Iris pigment epithelial cell (primary cell): ENCODE results near the gene RPS6KB2.
"Not testable (repeated sequence)": the region's sequence is repeated elsewhere in the genome, so short reads cannot be mapped to it uniquely, and the experiment has no call there.

ENCODE experiments used
- DNase-seq: peaks from one replicate; pipeline ENCODE4 v3.0.0-alpha.2; 2011; ENCODE audit warnings: low read depth

The RPS6KB2 gene

DNA sequence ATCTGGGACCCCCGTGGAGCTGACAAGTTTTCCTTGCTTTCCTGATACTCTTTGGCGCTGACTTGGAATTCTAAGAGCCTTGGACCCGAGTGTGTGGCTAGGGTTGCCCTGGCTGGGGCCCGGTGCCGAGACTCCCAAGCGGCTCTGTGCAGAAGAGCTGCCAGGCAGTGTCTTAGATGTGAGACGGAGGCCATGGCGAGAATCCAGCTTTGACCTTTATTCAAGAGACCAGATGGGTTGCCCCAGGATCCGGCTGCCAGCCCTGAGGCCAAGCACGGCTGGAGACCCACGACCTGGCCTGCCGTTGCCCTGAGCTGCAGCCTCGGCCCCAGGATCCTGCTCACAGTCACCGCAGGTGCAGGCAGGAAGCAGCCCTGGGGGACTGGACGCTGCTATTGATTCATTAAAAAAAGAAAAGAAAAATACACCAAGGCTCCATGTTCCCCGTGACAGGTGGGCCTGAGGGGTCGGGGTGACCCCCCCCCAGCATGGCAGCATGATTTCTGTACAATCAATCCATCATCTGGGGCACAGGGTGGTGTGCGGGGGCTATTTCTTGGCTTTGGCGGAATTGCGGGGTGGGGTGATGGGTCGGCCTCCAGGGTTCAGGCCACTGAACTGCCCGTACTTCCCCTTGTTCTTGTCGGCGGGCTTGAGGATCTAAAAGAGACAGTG lies 30.2 kb upstream of the RPS6KB2 start:
- no peak for DNase-seq

DNA sequence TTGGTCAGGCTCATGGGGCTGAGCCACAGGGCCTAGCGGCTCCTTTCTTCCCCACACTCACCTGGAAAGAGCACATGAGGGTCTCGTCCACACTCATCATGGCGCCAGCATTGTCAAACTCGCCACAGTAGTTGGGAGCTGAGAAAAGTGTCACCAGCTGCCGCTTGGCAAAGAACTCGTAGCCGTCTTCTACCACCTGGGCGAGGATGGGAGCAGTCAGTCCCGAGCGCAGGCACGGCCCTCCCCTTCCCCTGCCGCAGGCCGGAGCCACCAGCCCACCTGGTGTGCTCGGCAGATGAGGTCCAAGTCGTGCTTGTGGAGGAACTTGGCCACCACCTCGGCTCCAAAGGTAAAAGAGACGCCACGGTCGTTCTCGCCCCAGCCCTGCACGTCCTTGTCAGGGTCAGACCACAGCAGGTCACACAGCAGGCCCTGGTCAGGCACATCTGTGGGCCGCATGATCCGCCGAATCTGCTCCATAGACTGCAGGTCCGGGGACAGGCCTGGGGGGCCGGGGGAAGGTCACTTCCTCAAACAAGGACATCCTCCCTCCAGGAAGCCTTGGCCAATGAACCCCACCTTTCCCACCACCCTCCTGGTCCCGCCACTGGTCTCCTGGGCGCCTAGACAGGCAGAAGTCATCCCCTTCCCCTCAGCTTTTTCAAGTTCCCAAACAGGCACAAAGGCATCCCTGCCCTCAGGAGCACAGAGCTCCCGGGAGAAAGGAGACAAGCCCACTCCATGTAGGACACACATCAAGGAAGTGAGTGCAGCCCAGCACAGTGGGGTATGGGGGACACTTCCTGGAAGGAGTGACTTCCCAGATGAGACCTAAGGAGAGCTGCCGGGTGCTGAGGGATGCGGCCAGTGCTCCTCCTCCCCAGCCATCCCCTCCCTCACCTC lies 29.4 kb upstream of the RPS6KB2 start:
- DNase-seq: no peak

- no peak for DNase-seq
Observed at GRCh38 chr11:67400251-67400941, 27.9 kb upstream of the RPS6KB2 start.

GRCh38 chr11:67400942-67401494 lies 27.3 kb upstream of the RPS6KB2 start:
- DNase-seq: peak; percentile 31

DNA sequence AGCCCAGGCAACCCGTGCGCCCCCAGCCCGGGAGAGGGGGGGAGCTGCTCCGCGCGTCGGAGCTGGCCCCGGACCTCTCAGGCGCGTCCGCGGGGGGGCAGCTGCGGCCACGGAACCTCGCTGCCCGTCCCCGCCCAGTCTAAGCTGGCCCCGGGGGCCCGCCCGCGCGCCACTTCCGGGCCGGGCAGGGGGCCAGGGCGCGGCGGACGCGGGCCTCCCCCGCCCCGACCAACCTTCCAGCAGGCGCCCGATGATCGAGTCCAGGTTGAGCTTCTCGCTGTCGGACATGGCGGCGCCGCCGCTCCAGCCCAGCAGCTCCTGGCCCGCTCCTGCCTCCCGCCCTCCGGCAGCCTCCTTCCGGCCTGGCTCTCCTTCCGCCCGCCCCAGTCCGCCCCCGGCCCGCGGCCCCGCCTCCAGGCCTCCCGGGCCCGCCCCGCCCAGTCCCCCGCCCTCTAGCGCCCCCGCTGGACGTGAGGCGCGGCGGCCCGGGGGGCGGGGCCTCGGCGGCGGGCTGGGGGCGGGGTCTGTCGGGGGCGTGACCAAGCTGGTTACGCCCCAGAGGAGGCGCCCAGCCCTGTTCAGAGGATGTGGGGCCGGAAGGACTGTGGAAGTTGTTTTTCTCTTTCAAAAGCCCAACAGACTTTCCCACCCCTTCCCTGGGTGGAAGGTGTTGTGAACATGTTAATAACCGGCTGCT lies 26.7 kb upstream of the RPS6KB2 start, which contains the start of gene PPP1CA:
PPP1CA (minus strand) TSS at position 364 of the 697 bp plus-strand sequence; CDS start at position 288, 76 bp downstream.
- DNase-seq: peak; percentile 85

DNA sequence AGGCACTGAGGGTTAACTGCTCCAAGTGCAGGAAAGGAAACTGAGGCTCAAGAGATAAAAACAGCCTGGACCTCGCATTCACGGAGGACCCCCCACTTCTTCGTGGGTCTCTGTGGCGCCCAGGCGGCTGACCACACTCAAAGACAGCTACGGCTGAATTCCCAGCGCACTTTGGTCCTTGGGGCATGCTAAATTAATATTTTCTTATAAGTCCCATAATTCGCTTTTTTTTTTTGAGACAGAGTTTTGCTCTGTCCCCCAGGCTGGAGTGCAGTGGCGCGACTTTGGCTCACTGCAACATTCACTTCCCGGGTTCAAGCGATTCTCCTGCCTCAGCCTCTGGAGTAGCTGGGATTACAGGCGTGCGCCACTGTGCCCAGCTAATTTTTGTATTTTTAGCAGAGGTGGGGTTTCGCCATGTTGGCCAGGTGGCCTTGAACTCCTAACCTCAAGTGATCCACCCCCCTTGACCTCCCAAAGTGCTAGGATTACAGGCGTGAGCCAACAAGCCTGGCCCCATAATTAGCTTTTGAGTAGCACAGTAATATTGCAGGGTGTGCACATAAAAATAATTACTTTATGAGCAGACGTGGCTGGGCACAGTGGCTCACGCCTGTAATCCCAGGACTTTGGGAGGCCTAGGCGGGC lies 26.0 kb upstream of the RPS6KB2 start:
- not testable (repeated sequence) for DNase-seq

- DNase-seq: not testable (repeated sequence)
Observed at GRCh38 chr11:67403085-67403484, 25.2 kb upstream of the RPS6KB2 start.

GRCh38 chr11:67404515-67405195 lies 23.6 kb upstream of the RPS6KB2 start:
- no peak for DNase-seq

DNA sequence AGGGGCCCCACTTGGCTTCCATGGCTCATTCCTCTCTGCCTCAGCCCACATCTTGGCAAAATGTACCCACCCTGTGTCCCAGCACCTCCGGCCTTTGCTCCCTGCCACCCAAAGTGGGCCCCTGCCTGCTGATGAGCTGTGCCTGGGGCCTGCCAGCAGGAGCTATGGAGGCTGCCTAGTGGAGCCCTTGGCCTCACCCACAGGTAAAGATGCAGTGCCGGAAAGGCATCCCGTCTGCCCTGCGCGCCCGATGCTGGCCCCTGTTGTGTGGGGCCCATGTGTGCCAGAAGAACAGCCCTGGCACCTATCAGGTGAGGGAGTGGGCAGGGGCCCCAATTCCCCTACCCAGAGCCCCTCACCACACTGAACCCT lies 23.1 kb upstream of the RPS6KB2 start:
- no peak for DNase-seq

- DNase-seq: no peak
Observed at GRCh38 chr11:67405688-67406339, 22.5 kb upstream of the RPS6KB2 start.

DNA sequence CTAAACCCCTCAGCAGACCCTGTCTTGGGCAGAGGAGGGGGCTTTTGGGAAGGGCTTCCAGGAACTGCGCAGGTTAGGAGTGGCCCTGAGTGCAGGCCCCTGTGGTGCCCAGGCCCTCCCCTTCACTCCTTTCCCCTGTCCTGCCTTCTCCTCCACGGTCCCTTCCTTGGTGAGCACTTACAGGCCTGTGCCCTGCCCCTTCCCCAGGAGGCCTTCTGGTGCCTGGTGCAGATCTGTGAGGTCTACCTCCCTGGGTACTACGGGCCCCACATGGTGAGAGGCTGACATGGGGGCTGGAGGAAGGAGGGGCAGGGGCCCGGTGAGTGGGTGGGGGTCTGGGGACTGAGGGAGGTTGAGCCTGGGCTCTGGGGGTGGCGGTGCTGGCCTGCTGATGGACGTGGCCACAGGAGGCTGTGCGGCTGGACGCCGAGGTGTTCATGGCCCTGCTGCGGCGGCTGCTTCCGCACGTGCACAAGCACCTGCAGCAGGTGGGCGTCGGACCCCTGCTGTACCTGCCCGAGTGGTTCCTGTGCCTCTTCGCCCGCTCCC lies 21.8 kb upstream of the RPS6KB2 start:
- no peak for DNase-seq

DNA sequence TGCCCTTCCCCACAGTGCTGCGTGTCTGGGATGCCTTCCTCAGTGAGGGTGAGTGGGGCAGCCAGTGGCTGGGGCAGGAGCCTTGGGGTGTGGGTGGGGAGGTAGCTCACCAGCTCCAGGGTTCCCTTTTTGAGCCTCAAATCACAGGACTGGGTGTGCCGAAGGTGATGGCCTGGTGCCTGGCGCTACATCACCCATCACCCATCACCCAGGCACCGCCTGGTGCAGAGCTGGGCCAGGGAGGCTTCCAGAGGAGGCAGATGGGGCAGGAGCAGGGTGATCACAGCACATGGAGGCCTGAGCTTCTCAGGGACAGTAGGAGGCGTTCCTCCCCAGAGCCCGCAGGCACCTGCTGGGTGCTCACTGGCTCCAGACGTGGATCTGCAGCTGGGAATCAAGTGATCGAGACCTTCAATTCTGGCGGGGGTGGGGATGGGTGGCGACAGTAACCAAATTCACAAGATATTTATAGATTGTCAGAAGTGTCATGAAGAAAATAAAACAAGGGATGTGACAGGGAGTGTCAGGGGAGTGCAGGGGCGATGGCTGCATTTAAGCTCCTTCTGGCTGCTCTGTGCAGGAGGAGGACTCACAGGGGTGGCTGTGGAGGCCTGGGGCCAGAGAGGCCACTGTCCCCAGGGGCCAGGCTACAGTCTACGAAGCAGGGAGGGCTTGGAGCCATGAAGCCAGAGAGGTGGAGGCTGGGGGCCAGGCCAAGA lies 21.2 kb upstream of the RPS6KB2 start:
- no peak for DNase-seq

- DNase-seq: no peak
Observed at GRCh38 chr11:67407688-67408163, 20.6 kb upstream of the RPS6KB2 start.

DNA sequence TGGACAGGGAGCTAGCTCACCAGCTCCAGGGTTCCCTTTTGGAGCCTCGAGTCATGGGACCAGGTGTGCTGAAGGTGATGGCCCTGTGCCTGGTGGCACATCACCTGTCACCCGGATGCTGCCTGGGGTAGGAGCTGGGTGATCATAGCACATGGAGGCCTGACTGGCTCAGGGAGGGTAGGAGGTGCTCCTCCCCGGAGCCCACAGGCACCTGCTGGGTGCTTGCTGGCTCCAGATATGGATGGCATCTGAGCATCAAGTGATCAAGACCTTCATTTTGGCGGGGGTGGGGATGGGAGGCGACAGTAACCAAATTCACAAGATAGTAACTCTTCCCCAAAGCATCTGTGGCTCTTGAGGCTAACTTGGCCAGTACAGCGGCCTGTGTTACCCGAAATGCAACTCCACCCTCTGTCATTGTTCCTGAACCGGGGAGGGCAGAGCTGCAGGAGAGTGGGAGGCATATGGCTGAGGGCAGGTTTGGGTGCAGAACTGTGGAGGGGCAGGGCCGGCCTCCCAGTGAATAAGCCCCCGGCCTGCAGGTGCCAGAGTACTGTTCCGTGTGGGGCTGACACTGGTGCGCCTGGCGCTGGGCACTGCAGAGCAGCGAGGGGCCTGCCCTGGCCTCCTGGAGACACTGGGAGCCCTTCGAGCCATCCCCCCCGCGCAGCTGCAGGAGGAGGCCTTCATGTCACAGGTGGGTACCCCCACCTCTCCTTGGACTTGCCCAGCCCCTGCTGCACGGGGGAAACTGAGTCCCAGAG lies 19.7 kb upstream of the RPS6KB2 start:
- DNase-seq: no peak

- DNase-seq: no peak
Observed at GRCh38 chr11:67409261-67409666, 19.0 kb upstream of the RPS6KB2 start.

DNA sequence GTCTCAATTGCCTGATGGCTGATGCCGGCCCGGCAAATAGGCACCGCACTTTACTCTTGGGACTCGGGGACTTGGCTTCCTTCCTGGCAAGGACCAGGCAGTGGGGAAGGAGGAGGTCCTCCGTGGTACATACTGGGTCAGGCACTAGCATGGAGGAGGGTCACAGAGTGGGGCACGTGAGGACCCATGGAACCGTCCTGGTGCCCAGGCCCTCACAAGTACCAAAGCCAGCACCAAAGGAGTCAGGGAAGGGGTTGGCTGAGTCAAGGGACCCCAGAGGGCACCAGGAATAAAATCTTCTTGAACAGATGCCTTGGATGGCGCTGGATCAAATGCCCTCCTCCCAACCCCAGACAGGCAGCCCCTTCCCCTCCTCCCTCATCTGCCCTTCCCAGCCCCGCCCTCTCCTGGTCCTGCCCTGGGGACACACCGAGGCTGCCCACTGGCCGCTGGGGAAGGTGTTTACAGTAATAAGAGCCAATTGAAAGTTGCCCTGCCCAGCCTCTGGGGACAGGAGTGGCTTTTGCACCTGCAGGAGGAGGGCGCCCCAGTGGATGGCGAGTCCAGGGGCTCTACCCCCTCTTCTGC lies 18.4 kb upstream of the RPS6KB2 start:
- DNase-seq: no peak

- no peak for DNase-seq
Observed at GRCh38 chr11:67410369-67410831, 17.9 kb upstream of the RPS6KB2 start.
